Measurements from ENCODE around the gene GNAZ.
"Not testable (repeated sequence)": the region's sequence is repeated elsewhere in the genome, so short reads cannot be mapped to it uniquely, and the experiment has no call there.

Gene GNAZ

DNA sequence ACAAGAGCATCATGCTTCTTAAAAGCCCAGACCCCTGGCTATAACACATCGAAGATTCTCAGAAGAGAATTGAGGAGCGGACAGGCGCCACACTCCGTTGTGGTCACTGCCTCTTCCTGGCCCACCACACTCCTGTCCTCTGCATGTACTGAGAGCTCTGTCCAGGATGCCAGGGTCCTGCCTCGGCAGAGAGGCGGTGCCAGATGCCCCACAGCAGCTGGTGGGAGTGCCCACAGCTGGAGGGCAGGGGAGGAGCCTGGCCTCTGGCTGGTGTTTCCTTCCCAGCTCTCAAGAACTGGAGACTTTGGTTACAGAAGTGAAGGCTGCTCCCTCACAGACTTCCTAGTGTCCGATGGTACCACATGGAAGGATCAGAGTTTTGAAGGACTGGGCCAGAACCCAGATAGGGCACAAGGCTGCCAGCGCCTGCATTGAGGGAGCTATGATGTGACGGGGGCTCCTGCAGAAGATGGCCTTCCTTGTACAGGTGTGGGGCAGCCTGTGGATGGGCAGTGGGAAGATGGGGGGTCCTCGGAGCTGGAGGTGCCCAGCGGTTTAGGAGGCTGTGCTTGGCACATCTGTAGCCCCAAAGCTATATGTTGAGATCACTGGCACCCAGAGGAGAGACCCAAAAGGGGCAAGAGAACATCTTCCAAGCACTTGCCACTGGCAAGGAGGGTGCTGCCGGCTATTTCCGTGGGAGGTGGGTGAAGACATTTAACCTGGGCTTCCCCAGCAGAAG is 52.1 kb downstream of the GNAZ start:
- DNase-seq: no peak

DNA sequence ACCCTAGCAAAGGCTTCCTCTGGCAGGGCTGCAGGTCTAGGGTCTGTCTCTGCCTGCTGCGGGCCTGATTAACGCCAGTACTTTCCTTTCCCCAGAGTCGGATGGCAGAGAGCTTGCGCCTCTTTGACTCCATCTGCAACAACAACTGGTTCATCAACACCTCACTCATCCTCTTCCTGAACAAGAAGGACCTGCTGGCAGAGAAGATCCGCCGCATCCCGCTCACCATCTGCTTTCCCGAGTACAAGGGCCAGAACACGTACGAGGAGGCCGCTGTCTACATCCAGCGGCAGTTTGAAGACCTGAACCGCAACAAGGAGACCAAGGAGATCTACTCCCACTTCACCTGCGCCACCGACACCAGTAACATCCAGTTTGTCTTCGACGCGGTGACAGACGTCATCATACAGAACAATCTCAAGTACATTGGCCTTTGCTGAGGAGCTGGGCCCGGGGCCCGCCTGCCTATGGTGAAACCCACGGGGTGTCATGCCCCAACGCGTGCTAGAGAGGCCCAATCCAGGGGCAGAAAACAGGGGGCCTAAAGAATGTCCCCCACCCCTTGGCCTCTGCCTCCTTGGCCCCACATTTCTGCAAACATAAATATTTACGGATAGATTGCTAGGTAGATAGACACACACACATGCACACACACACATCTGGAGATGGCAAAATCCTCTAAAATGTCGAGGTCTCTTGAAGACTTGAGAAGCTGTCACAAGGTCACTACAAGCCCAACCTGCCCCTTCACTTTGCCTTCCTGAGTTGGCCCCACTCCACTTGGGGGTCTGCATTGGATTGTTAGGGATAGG is 52.9 kb downstream of the GNAZ start:
- no peak for DNase-seq

DNA sequence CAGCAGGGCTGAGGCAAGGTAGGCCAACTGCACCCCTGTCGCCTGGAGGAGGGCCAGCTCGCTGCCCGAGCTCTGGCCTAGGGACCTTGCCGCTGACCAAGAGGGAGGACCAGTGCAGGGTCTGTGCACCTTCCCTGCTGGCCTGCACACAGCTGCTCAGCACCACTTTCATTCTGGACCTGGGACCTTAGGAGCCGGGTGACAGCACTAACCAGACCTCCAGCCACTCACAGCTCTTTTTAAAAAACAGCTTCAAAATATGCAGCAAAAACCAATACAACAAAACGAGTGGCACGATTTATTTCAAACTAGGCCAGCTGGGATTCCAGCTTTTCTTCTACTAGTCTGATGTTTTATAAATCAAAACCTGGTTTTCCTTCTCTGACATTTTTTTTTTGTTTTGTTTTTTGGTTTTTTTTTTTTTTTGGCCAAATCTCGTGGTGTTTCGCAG is 53.5 kb downstream of the GNAZ start:
- DNase-seq: no peak

DNA sequence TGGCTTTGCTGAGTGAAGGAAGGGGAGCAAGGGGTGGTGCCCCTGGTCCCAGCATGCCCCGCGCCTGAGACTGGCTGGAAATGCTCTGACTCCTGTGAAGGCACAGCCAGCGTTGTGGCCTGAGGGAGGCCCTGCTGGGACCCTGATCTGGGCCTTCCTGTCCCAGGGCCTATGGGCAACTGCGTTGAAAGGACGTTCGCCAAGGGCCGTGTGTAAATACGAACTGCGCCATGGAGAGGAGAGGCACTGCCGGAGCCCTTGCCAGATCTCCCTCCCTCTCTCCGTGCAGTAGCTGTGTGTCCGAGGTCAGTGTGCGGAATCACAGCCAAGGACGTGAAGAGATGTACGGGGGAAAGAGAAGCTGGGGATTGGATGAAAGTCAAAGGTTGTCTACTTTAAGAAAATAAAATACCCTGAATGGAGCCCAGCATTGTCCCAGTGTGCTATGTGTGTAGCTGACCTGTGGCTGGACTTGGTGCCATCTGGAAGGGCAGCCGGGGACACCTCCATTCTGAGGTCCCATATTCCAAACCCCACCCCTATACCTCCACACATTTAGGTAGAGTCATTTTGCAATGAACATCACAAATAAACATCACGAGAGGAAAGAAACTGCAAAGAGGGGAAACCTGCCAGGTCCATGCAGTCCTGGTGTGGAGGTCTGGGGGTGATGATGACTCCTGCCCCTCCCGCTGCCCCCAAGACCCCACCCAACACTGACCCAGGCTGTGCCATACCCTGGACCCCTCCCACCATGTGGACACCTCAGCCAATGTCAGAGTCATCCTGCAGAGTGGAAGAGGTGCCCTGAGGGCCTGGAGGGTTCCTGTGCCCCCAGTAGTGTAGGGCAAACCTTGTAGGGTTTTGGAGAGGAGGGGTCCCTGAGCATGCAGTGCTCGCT is 54.5 kb downstream of the GNAZ start:
- DNase-seq: no peak

- DNase-seq: no peak
Observed at GRCh38 chr22:23125512-23126103, 55.3 kb downstream of the GNAZ start.

GRCh38 chr22:23126165-23127054 is 56.1 kb downstream of the GNAZ start:
- DNase-seq: no peak

DNA sequence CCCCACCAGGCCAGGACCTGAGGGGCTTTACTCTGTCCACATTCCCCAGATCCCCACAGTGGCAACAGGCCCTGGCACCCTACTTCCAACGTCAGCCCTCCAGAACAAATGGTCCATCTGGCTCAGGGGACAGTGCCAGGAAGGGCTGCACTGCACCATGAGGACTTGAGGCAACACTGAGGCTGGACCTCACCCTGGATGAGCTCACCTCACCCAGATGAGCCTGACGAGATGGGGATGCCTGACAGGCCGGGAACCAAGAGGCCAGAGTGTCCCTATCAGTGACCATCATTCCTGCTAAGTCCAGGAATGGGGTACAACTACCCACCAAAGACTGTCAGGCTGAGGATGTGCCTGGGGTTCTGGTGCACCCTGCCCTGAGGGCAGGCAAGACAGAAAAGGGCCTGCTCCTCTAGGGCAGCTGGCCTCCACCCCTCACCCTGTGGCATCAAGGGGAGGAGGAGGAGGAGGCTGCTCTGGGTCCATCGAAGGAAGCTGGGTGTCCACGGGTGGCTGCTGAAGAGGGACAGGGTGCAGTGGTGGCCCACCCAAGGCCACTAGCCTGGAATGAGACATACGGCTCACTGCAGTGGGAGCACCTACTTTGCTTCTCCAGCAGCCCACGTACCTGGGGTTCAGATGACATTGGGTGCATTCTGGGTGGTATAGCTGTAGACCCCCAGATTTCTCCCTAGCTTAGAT is 56.9 kb downstream of the GNAZ start:
- DNase-seq: no peak

- no peak for DNase-seq
Observed at GRCh38 chr22:23127788-23128187, 57.5 kb downstream of the GNAZ start.

GRCh38 chr22:23128269-23129108 is 58.2 kb downstream of the GNAZ start:
- peak; percentile 74 for DNase-seq

GRCh38 chr22:23129149-23129548 is 58.8 kb downstream of the GNAZ start:
- no peak for DNase-seq

DNA sequence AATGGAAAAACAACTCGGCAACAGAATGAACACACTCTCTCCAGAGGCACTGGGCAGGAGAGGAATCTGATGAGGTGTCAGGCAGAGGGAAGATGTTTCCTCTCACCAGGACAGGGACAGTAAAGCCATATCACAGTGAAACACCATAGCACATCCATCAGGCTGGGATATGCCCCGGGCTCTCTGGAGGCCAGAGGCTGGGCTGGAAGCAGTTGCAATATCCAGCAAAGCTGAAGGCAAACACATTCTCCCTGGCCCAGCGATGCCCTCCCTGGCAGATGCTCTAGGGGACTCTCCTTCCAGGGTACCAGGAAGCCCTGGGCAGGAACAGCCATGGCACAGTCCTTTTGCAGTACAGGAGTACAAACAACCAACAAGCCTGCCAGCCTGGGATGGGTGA is 60.4 kb downstream of the GNAZ start:
- DNase-seq: no peak

GRCh38 chr22:23131931-23132330 is 61.6 kb downstream of the GNAZ start:
- DNase-seq: no peak

GRCh38 chr22:23132376-23133091 is 62.2 kb downstream of the GNAZ start:
- DNase-seq: no peak

DNA sequence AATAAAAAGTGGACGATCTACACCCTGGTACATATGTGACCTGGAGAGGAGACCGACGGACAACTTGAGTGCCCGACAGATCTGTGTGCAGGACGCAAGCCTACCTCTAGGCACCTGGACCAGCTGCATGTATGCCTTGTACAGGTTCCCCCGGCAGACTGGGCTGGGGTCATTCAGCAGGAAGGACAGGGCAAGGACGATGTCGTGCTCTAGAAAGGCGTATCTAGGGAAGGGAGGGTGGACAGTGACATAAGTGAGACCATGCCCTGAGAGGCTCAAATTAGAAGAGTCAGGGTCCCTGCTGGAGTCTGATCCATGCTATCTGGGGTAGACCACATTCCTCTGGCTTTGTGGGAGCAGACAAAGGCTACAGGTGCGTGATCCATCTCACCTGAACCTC is 63.6 kb downstream of the GNAZ start:
- no peak for DNase-seq

- DNase-seq: not testable (repeated sequence)
Observed at GRCh38 chr22:23136991-23137390, 66.7 kb downstream of the GNAZ start.

- no peak for DNase-seq
Observed at GRCh38 chr22:23137468-23137867, 67.1 kb downstream of the GNAZ start.

DNA sequence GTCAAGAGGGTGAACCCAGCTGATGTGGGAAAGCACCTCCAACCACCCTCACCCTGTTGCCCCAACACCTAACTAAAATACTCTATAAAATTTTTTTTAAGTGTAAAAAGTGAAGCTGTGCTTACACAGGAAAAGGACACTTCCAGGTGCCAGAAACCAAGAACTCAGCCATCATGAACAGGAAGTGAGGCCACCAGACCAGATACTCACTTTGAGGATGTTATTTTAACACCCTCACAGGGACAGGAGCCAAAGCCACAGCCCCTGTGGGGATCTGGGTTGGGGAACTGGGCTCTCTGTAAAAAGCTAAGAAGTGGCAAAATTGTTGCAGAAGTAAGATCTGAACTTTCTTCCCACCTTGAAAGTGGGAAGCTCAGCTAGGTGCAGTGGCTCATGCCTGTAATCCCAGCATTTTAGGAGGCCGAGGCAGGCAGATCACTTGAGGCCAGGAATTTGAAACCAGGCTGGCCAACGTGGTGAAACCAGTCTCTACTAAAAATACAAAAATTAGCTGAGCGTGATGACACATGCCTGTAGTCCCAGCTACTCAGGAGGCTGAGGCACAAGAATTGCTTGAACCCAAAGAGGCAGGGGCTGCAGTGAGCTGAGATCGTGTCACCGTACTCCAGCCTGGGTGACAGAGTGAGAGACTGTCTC is 67.7 kb downstream of the GNAZ start:
- DNase-seq: peak; percentile 68

- DNase-seq: no peak
Observed at GRCh38 chr22:23138584-23139435, 68.5 kb downstream of the GNAZ start.

All from activated CD4-positive, alpha-beta T cell treated with anti-CD3 and anti-CD28 coated beads, Interleukin-10, Interleukin-2, amounts not matched to agents 100 ng/mL and 50 ng/mL, durations not matched to agents 16 hours and 8 hours (primary cell).